ENCODE results near the gene GYS2.

The GYS2 gene

DNA sequence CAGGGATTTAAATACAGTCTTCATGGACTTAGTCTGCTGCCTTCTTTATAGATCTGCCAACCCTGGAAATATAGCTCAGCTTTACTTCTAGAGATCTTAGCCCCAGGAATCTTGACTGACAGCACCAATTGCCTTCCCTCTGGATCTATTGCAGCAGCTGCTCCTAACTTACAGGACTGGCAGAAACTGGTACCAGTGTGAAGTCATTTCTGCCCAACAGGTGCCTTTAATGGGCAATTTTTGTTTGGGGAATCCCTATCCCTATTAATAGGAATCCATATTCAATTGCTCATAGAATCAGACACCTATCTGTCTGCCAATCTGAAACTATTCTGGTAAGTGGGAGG lies 51.3 kb downstream of the GYS2 start:
- DNase-seq: no peak

DNA sequence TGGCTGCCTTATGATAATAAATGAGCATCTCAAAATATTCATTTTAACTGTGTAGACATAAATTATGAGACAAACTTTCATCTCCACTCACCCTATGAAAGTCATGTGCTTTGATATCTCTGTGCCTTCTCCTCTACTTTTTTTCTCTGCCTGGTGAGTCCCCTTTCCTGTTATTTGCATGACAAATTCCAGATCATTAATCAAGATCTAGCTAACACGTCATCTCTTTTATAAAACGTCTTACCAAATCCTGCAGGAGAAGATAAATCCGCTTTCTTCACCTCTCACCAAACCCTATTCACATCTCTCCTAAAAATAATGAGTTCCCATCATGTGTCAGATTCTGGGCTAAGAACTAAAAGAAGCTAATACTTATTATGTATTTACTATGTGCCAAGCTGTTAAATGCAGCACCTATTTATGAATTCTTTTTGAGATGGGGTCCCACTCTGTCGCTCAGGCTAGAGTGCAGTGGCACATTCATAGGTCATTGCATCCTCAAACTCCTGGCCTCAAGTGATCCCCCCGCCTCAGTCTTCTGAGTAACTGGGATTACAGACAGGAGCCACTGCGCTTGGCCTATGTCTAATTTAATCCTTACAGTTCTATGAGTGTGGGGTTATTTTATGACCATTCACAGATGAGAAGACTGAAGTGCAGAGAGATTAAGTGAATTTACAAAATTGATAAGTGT lies 51.9 kb downstream of the GYS2 start:
- DNase-seq: no peak

DNA sequence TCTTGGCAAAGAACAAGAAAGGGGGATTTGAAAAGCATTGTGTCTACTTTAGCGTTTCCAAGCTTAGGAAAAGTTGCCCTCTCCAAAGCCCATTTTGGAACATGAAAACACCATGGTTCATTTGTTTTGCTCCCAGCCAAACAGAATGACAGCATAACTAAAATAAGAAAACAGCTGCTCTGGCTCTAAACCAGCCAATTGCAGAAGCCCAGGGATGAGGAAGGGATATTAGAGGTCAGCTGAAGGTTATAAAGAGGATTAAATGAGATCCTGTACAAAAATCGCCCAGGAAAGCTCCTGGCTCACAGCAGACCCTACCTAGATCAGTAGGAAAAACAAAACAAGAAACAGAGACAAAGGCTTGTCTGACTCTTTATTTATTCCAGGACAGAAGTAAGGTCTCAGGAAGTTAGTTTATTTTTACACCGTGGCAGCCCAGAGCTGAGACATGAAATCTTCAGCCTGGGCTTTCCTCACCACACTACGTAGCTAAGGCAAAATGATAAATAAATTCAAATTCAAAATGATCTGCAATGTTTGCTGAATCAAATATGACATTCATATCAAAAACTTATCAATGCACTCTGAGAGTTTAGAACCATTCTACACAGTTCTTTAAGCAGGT lies 52.7 kb downstream of the GYS2 start:
- DNase-seq: peak in 20 of 56 donors; percentile 1 to 51 (median 16)

DNA sequence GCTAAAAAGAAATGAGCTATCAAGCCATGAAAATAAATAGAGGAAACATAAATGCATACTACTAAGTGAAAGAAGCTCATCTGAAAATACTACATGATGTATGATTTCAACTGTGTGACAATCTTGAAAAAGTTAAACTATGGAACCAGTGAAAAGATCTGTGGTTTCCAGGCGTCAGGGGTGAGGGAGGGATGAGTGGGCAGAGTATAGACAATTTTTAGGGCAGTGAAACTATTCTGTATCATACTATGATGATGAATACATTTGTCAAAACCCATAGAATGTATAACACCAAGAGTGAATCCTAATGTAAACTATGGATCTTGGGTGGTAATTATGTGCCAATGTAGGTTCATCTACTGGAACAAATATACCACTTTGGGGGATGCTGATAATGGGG lies 57.2 kb downstream of the GYS2 start:
- no peak for DNase-seq

DNA sequence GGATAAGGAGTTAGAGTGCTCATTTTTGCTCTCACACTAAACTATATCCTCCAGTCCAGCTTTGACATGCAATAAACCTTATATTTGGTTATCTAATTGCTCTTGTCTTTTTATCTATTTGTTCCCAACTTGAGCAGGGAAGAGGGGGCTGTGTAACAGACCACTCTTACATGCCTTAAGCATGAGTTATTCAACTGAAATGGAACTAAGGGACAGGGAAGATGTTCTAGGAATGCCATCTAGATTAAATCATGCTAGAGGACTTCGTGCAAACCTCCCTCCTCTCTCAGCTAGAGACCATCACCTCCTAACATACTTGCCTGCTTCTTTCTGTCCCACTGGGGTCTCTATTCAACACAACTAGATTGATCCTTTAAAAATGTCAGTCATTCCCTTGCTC lies 57.9 kb downstream of the GYS2 start:
- no peak for DNase-seq

DNA sequence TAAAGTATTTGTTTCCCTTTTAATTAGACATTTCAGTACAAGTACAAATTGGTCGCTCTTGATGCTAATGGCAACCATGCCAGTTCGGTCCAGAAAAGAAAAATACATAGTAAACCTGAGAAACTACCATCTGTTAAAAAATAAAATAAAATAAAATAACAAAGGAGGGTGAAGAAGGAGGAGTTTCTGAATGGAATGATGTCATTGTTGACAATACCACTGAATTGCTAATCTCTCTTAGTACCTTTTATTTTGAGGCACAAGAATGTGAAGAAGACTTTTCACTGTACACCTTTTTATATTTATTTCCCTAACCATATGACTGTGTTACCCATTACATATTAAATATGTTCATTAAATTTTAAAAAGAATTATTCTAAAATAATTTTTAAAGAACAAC lies 59.1 kb downstream of the GYS2 start:
- no peak for DNase-seq

DNA sequence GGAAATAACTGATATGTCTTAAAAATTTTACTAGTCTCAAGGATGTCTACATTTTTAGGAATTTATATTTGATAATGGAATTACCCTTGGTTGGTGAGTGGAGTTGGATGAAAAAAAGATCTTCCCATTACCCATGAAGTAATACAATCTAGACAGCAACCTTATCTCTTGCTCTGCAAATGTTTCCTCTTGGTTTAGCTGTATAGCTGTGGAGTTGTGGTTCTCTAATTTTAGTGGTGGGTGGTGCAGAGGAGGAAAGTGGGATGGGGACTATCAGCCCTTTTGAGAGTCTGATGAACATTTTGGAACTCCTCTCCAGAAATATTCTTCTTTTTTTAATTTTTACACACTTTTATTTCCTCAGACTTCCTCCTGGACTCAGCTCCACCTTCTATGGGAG lies 61.5 kb downstream of the GYS2 start:
- DNase-seq: no peak

DNA sequence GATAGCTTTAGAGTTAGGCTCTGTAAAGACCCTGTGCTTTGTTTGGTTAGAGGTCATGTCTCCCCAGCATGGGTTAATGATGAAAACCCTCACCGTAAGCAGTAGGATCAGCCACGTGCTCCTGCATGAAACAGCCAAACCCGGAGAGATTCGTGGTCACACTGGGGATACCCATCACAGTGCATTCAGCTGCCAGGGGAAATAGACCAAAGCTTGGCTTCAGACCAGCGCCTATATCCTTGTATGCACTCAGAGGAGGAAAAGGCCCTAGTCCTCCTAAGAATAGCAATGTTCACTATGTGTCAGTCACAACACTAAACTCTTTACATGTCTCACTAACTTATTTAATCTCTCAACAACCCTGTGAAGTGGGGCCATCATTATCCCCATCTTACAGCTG lies 62.2 kb downstream of the GYS2 start:
- DNase-seq: no peak

DNA sequence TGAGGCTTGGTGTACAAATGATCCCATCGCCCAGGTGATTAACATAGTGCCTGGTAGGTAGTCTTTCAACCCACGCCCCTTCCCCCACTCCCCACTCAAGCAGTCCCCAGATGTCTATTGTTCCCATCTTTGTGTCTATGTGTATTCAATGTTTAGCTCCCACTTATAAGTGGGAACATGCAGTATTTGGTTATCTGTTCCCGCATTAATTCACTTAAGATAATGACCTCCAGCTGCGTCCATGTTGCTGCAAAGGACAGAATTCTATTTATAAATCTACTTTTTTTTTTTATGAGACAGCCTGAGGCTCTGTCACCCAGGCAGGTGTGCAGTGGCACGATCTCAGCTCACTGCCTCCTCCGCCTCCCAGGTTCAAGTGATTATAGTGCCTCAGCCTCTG lies 62.9 kb downstream of the GYS2 start:
- DNase-seq: no peak

DNA sequence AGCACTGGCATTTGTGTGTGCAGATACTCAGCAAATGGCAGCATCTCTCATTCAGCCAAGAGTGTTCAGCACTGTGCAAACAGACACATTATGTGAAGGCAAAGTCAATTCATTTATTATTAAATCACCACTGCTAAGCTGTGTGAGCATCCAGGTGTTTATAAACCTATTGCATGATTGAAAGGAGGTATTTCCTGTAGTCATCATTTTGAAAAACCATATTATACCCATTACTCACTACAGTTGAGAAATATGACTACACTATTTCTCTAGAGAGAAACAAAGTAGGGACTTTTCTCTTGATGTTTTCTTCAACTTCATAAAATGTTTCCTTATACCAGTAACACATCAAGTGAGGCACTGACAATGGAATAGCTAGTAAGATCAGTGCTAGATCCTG lies 64.8 kb downstream of the GYS2 start:
- no peak for DNase-seq

DNA sequence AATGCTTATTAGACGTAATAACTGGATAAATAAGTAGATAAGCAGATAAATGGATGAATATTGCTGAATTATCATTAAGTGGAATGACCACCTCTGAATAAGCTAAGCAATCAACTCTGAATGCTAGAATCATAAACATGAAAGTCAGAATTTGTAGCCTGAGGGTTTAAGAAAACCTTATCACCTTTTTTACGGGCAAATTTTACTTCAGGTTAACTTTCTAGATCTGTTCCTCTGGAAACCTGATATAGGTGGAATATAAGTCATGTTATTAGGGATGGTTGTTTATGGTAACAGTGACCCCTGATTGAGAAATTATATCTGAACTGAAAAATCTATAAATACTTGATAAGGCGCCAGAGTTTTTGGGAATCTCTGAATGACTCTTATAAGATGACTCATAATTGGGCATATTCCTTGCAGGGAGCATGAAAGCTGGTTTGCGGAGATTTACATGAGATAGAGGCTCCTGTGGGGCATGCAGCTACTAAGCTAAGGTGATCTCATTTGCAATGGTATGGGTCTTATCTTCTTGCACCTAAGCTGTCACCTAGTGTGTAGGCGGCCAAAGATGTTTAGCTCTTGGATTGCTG lies 66.5 kb downstream of the GYS2 start:
- no peak for DNase-seq

DNA sequence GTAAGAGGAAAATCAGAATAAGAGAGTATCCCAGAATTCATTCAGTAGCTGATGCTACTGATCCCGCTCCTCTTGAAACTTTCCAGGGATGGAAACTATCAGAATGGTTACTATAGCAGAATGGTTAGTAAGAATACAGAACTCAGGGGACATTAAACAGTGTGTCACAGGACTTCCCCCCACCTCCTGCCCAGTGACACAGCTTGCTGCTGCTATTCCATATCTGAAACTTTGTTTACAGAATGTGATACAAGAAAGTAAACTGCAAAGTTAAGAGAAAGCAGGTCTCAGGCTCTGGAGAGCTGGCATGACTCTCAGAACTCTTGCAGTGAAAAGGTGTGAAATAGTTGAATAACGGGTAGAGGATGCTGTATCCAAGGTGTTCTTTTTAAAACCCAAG lies 75.2 kb downstream of the GYS2 start:
- DNase-seq: no peak

DNA sequence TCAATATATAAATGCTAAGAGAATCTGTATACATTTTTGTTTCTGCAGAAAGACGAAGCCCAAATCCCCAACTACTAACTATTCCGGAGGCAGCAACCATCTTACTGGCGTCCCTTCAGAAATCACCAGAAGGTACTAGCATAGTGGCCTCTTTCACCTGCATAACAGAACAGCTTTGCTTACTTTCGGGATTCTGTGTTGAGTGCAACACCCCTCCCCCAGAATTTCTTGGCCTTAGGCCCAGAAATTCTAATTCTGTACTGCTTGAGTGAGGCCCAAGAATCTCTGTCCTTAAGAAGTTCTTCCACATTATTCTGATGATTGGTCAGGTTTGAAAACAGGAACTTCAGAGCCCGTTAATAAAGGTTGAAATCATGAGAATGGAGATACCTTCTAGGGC lies 75.7 kb downstream of the GYS2 start:
- no peak for DNase-seq

DNA sequence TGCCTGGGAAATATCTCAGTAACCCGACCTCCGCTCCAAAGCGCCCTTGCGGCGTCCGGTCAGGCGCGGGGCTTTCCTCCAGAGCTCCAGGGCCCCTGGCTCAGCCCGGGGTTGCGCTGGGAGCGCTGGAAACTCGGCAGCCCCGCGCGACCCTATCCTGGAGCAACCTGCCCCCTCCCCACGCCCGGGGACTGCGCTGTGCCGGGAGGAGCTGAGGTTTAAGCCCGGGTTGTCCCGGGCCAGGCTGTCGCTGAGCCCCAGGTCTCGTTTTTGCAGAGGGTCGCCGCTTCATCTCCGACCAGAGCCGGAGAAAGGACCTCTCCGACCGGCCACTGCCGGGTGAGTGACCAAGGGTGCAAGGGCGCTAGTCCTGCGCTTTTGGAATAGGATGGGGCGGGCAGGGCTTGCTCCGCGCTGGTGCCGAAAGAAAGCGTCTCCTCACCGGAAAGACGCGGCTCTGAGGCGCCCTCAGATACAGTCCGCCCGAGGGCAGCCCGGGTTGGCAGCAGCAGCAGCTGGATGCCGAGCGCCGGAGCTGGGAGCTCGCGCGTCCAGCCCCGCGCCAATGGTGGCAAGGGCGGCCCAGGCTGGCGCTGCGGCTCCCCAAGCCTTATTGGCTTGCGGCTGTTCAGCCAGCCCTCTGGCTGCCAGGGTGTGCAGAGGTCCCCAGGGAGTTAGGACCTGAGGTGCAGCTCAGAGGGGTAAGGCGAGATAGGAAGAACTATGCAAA lies 77.0 kb downstream of the GYS2 start:
- DNase-seq: peak in 46 of 56 donors; percentile 10 to 73 (median 44)

DNA sequence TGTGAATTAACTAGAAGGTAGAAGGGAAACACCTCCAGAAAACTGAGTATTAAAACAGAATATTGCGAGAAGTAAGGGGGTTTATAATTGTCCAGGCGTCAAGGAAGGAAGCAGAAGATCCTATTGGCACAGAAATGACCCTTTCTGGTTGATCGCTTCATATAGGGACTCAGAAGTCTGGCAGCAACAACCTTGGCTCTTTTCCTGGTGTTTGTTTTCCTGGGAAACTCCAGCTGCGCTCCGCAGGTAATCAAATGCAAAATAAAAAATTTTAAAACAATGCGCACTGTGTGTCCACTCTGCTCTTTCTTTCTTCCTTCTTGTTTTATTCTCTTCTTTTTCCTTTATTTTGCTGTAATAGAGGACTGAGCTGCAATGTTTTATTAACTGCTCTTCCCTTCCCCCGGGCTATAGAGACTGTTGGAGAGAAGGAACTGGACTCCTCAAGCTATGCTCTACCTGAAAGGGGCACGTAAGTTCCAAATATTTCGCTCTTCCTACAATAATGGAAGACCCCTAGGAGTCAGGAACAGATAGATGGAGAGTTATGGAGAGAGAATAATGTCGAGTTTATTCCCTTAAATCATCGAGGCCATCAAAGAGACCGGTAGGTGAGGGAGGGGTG lies 77.8 kb downstream of the GYS2 start:
- DNase-seq: no peak

DNA sequence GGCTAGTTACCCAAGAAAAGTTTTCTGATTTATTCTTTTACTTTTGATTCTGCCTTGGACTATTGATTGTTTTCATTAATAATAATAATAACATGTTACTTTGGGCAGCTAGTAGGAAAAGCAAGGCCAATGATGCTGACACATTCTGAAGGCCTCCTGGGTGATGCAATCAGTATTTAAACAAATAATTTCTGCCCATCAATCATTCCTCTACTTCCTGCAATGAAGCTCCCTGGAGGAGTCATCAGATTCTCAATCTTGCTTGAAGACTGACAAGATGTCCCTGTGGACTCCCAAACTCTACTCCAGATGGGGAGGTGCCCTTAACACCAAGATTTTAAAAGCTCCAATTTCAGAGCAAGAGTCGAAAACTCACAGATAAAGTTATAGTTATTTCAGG lies 78.6 kb downstream of the GYS2 start, which contains the start of gene SPX:
Gene SPX (plus strand): TSS at position 244 of the 400 bp plus-strand sequence. CDS start 177 bp downstream, outside the sequence.
- DNase-seq: no peak

DNA sequence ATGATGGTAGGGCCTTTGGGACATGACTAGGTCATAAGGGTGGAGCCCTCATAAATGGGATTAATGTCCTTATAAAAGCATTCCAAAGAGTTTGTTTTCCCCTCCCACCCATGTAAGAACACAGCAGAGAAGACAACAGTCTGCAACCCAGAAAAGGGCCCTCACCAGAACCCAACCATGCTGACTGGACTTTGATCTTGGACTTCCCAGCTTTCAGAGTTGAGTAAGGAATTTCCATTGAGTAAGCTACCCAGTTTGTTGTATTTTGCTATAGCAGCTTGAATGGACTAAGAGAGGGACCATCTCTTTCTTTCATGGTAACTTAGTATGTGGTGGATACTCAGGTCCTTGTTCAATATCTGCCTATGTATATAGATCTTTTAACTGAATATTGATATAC lies 81.5 kb downstream of the GYS2 start:
- no peak for DNase-seq

DNA sequence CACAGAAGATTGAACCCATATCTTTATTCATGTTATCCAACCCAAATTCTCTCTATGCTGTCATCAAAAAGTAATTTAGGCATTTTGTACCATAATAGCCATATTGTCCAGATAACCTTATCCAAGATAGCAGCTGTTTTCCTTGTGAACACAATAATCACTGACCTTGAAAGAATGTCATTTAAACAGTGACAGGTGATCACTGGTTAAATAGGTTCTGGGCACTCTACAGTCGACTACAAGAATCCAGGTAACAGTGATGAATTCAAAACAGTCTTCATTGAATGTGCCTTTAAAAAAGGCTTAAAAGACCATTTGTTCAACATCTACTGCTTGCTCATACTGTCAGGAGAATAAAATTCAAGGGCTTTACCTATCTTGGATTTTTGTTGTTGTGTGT lies 83.1 kb downstream of the GYS2 start:
- DNase-seq: no peak

DNA sequence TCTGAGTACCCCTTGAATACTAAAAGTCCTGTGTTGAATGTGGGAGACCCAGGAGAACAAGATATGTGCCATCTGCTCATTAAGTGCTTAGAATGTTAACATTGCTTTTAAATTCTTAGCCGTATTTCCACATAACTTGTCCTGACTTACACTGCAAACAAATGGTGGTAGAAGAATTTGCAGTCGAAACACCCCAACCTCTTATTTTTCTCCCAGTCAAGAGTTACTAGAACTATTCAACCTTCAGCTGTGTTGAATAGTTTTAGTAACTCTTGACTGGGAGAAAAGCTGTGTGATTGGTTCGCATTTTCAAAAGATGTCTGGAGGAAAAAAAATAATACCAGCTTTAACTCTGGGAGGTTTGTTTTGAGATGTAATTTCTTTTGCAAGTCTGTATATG lies 86.2 kb downstream of the GYS2 start:
- DNase-seq: no peak

DNA sequence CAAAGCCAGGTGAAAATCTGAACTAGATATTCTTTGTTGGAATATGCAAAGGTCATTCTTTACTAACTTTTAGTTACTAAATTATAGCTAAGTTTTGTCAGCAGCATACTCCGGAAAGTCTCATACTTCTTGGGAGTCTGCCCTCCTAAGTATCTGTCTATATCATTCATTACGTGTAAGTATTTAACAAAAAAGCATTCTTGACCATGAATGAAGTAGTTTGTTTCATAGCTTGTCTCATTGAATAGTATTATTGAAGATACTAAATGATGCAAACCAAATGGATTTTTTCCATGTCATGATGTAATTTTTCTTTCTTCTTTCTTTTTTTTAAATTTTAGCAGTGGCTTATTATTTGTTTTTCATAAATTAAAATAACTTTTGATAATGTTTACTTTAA lies 88.4 kb downstream of the GYS2 start:
- no peak for DNase-seq

DNA sequence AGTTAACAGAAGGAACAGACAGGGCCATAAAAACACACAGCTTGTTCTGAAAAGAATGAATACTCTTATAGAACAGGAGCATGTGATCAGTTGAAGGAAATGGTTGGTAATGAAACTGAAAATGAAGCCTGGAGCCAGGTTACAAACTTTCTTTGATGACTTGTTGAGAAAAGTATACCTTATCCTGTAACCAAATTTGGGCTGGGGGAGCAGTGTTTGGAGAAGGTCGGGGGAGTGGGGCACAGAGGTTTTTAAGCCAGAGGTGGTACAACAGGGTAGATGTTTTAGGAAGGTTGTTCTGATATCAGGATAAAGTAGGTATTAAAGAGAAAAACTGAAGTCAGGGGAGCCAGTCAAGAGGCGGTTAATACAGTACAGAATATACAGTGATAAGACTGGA lies 94.9 kb downstream of the GYS2 start:
- DNase-seq: no peak

DNA sequence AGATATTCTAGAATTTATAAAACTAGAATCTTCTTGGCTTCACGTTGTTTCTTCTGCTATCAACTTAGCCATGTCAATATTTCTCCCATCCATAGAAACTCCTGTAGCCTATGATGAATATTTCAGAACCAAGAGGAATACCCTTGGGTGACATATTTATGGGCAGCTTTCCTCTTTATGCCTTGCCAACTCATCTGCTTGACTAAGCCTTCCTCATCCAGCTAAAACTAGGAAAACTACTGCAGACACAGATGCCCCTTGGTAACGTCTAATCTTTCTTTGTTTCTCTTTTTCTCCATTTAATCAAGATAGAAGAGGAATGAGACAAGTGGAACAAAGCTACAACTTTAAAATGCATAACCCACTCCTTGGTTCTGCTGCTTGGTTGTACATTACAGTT lies 96.8 kb downstream of the GYS2 start:
- DNase-seq: no peak
